Measurements from ENCODE around the gene GCN1.

DNA sequence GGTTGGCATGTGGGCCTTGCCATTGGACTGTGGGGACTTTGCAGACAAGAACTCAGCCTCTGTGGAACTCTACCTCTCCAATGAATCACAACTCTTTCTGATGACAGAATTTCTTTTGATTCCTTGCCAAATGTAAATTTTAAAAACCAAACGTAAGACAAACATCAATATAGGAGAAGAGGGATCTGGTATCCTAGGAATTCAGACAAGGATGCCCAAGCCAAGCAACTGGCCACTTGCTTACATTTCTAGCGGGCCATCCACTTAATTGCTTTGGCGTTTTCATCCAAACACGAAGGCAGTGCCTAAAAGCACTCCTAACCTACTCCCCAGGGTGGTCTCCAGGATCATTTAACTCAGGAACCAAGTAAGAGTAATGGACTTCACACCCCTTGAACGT is 54.6 kb downstream of the GCN1 start:
- no peak for TF ChIP-seq POLR2AphosphoS5 (IDR thresholded peaks at IDR 0.05; ENCODE audit: borderline replicate concordance, low read depth, low read length)
- TF ChIP-seq EZH2 (IDR thresholded peaks at IDR 0.05), result no peak
- no peak for TF ChIP-seq FOXP2 (optimal IDR thresholded peaks at IDR 0.05; ENCODE audit: control extremely low read depth, extremely low read length, insufficient read depth)

Data from SK-N-MC (cell line).